GM12891 (cell line): Measurements from ENCODE around the gene SPRR1A. TPM values are rescaled to one million over a fixed set of nuclear protein-coding genes. Genes with fewer than 3 reads are reported as not detected.

ENCODE experiments used
- DNase-seq: peaks from one replicate; pipeline ENCODE4 v3.0.0; 2011; ENCODE audit warnings: low spot score; ENCODE audit not compliant: insufficient read length
- FAIRE-seq: peaks from 2 replicates; lab custom pipeline; 2011; peaks lifted over from hg19 to GRCh38; lab: Jason Lieb, UNC
- PAX5 ChIP-seq: IDR thresholded peaks from 2 replicates; pipeline ENCODE4 v1.6.1; 2011; ENCODE audit warnings: low read length, moderate library complexity, mild to moderate bottlenecking; ENCODE audit not compliant: insufficient read depth, severe bottlenecking
- POLR2A ChIP-seq: IDR thresholded peaks from 2 replicates; pipeline ENCODE4 v1.6.1; 2011; ENCODE audit warnings: low read depth, low read length, control low read depth
- POLR2AphosphoS5 ChIP-seq: IDR thresholded peaks from 2 replicates; pipeline ENCODE4 v1.6.1; 2011; ENCODE audit warnings: low read depth, low read length, control low read depth
- POU2F2 ChIP-seq: IDR thresholded peaks from 2 replicates; pipeline ENCODE4 v1.6.1; 2011; ENCODE audit warnings: low read depth, mild to moderate bottlenecking, control low read depth, low read length, moderate library complexity
- SPI1 ChIP-seq: IDR thresholded peaks from 2 replicates; pipeline ENCODE4 v1.6.1; 2011; ENCODE audit warnings: low read depth, low read length, control low read depth
- TAF1 ChIP-seq: IDR thresholded peaks from 2 replicates; pipeline ENCODE4 v1.6.1; 2011; ENCODE audit warnings: low read depth, low read length, control low read depth
- polyA plus RNA-seq: library from polyadenylated mRNA; unstranded; fragments of >200 nt; gene quantifications from one replicate; pipeline ENCODE4 v1.2.1, GENCODE V29; 2012; ENCODE audit warnings: low read depth, missing spikeins, inconsistent platforms; ENCODE audit not compliant: missing spikeins

SPRR1A gene
- not detected for polyA plus RNA-seq

GRCh38 chr1:152983743-152984142, at the start of gene SPRR1A:
SPRR1A (plus strand) TSS chr1:152984081; CDS start chr1:152985231, 1,150 bp downstream.
- TF ChIP-seq POU2F2 (no peak), POLR2A (no peak), POLR2AphosphoS5 (no peak), TAF1 (no peak), SPI1 (no peak), PAX5 (no peak)
- no peak for FAIRE-seq

GRCh38 chr1:152940614-152941013, 43.3 kb upstream of the SPRR1A start:
- DNase-seq (no peak), FAIRE-seq (no peak)
- no peak for TF ChIP-seq PAX5
- no peak for TF ChIP-seq POLR2A
- no peak for TF ChIP-seq SPI1
- TF ChIP-seq TAF1: no peak
- TF ChIP-seq POU2F2: no peak
- no peak for TF ChIP-seq POLR2AphosphoS5

More at GRCh38 chr1:152983743-152984142, at the start of gene SPRR1A:
- no peak for DNase-seq

- TF ChIP-seq TAF1 (no peak), SPI1 (no peak), PAX5 (no peak), POLR2AphosphoS5 (no peak), POU2F2 (no peak), POLR2A (no peak)
- no peak for DNase-seq
- FAIRE-seq: no peak
Measured at GRCh38 chr1:152941037-152941711, 42.7 kb upstream of the SPRR1A start.

- FAIRE-seq (no peak), DNase-seq (no peak)
- no peak for TF ChIP-seq SPI1
- no peak for TF ChIP-seq TAF1
- no peak for TF ChIP-seq PAX5
- no peak for TF ChIP-seq POU2F2
- TF ChIP-seq POLR2AphosphoS5: no peak
- TF ChIP-seq POLR2A: no peak
Measured at GRCh38 chr1:152942161-152942560, 41.7 kb upstream of the SPRR1A start.

- TF ChIP-seq POU2F2 (no peak), SPI1 (no peak), TAF1 (no peak), POLR2A (no peak), PAX5 (no peak), POLR2AphosphoS5 (no peak)
- DNase-seq: no peak
- no peak for FAIRE-seq
Measured at GRCh38 chr1:152946248-152946647, 37.6 kb upstream of the SPRR1A start.

- TF ChIP-seq POLR2A: no peak
- no peak for TF ChIP-seq TAF1
- TF ChIP-seq POU2F2: no peak
- no peak for TF ChIP-seq PAX5
- TF ChIP-seq SPI1: no peak
- TF ChIP-seq POLR2AphosphoS5: no peak
Measured at GRCh38 chr1:152946651-152947256, 37.1 kb upstream of the SPRR1A start, which contains the start of gene SPRR5. SPRR5 (plus strand) TSS chr1:152947206; CDS start chr1:152948555, 1,349 bp downstream.

GRCh38 chr1:152951711-152952110, 32.2 kb upstream of the SPRR1A start:
- no peak for DNase-seq
- TF ChIP-seq POLR2AphosphoS5: no peak
- TF ChIP-seq POU2F2: no peak
- TF ChIP-seq SPI1: no peak
- no peak for TF ChIP-seq TAF1
- no peak for TF ChIP-seq POLR2A
- TF ChIP-seq PAX5: no peak
- FAIRE-seq: no peak

More at GRCh38 chr1:152946651-152947256, 37.1 kb upstream of the SPRR1A start, which contains the start of gene SPRR5:
- no peak for DNase-seq
- FAIRE-seq: no peak

- FAIRE-seq (no peak), DNase-seq (no peak)
- no peak for TF ChIP-seq POLR2AphosphoS5
- TF ChIP-seq SPI1: no peak
- TF ChIP-seq PAX5: no peak
- no peak for TF ChIP-seq POU2F2
- no peak for TF ChIP-seq TAF1
- no peak for TF ChIP-seq POLR2A
Measured at GRCh38 chr1:152953761-152954160, 30.1 kb upstream of the SPRR1A start.

- DNase-seq (no peak), FAIRE-seq (no peak)
- TF ChIP-seq POLR2A (no peak), POU2F2 (no peak), SPI1 (no peak), POLR2AphosphoS5 (no peak), TAF1 (no peak), PAX5 (no peak)
Measured at GRCh38 chr1:152954436-152954835, 29.4 kb upstream of the SPRR1A start.
